ENCODE measurements around the gene MGAT4C.

MGAT4C gene

GRCh38 chr12:86254399-86255107 is 1.6 kb downstream of the MGAT4C start:
- TF ChIP-seq CTCF (IDR thresholded peaks at IDR 0.05; ENCODE audit: insufficient read depth, low read depth, low read length, missing control alignments), result no peak
- no peak overlapping the region for H3K4me3 ChIP-seq (ENCODE audit: low read length)
- peak; percentile 13 for DNase-seq (ENCODE audit: low read depth)

- no peak overlapping the region for H3K4me3 ChIP-seq (ENCODE audit: low read length)
- no peak for TF ChIP-seq CTCF (IDR thresholded peaks at IDR 0.05; ENCODE audit: insufficient read depth, low read depth, low read length, missing control alignments)
- peak; percentile 13 for DNase-seq (ENCODE audit: low read depth)
Observed at GRCh38 chr12:86249851-86250250, 6.3 kb downstream of the MGAT4C start.

GRCh38 chr12:86249276-86249675 is 6.9 kb downstream of the MGAT4C start:
- no peak overlapping the region for H3K4me3 ChIP-seq (ENCODE audit: low read length)
- no peak for DNase-seq (ENCODE audit: low read depth)
- TF ChIP-seq CTCF (IDR thresholded peaks at IDR 0.05; ENCODE audit: insufficient read depth, low read depth, low read length, missing control alignments), result no peak

GRCh38 chr12:86247871-86248270 is 8.3 kb downstream of the MGAT4C start:
- DNase-seq (ENCODE audit: low read depth), result no peak
- TF ChIP-seq CTCF (IDR thresholded peaks at IDR 0.05; ENCODE audit: insufficient read depth, low read depth, low read length, missing control alignments), result no peak
- no peak overlapping the region for H3K4me3 ChIP-seq (ENCODE audit: low read length)

GRCh38 chr12:86241600-86241999 is 14.6 kb downstream of the MGAT4C start:
- no peak overlapping the region for H3K4me3 ChIP-seq (ENCODE audit: low read length)
- DNase-seq (ENCODE audit: low read depth), result peak; percentile 4
- TF ChIP-seq CTCF (IDR thresholded peaks at IDR 0.05; ENCODE audit: insufficient read depth, low read depth, low read length, missing control alignments), result no peak

- no peak for DNase-seq (ENCODE audit: low read depth)
- no peak for TF ChIP-seq CTCF (IDR thresholded peaks at IDR 0.05; ENCODE audit: insufficient read depth, low read depth, low read length, missing control alignments)
- no peak overlapping the region for H3K4me3 ChIP-seq (ENCODE audit: low read length)
Observed at GRCh38 chr12:86234316-86234855, 21.8 kb downstream of the MGAT4C start.

GRCh38 chr12:86233126-86233525 is 23.1 kb downstream of the MGAT4C start:
- H3K4me3 ChIP-seq (ENCODE audit: low read length), result no peak overlapping the region
- peak; percentile 66 for DNase-seq (ENCODE audit: low read depth)
- no peak for TF ChIP-seq CTCF (IDR thresholded peaks at IDR 0.05; ENCODE audit: insufficient read depth, low read depth, low read length, missing control alignments)
